ENCODE data around the gene GSG1L.

Gene GSG1L

DNA sequence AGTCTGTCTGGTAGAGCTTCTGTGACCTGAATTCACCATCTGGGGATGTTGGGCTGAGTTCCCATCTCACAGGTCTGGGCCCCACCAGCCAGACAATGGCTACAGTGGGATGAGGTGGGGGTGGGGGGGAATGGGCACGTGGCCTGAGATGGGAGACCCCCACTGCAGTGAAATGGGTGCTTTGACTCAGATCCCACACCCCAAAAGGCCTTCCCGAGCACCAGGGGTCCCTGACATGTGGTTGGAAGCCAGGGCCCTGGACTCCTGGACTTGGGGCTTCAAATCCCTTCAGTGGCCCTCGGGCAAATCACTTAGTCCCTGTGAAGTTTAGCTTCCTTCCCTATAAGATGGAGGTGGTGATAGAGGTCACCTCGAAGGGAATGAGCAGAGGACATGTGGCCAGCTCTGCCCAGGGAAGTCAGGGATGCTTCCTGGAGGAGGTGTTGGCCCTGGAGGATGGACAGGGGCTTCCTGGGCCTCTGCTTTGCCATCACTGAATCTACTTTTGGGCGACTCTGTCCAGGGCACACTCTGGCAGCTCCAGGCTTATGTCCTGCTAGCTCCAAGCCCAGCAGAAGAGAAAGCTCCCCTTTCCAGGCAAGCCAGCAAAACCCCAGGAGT, 295.4 kb downstream of the GSG1L start:
- H3K36me3 ChIP-seq (replicated peaks in 1 of 2; ENCODE audit: control insufficient read depth in 2 of 2, insufficient read depth in 2 of 2, low read length in 2 of 2): peaks cover 9 to 64% of the 10 kb centered on the region in 2 donors
- H3K9me3 ChIP-seq (replicated peaks in 1 of 2; ENCODE audit: control insufficient read depth in 2 of 2, insufficient read depth in 1 of 2, low read depth in 1 of 2, low read length in 2 of 2): peaks cover 2 to 20% of the 10 kb centered on the region in 2 donors
- no peak overlapping the region for H2BK12ac ChIP-seq (ENCODE audit: low read length)
- H2BK120ac ChIP-seq (ENCODE audit: low read depth, low read length): no peak overlapping the region
- no peaks in the 10 kb centered on the region for H3K27me3 ChIP-seq (ENCODE audit: control insufficient read depth in 3 of 3, insufficient read depth in 3 of 3, low read depth in 1 of 3, low read length in 3 of 3)
- no peak overlapping the region for H2BK15ac ChIP-seq (ENCODE audit: low read length)
- WGBS, 2 donors (ENCODE audit: extremely low coverage in 2 of 2, insufficient read length in 2 of 2, insufficient replicate concordance in 1 of 2): no CpG with 5 or more reads among the region's 5 CpGs
- no peak overlapping the region for H2AFZ ChIP-seq (ENCODE audit: low read length)
- no peak overlapping the region for H3K27ac ChIP-seq (replicated peaks; ENCODE audit: low read length)
- no peak overlapping the region for H3K14ac ChIP-seq (ENCODE audit: low read length)
- H4K8ac ChIP-seq (ENCODE audit: low read depth, low read length): no peak overlapping the region
- H4K91ac ChIP-seq (ENCODE audit: low read depth, low read length, poor library complexity): no peak overlapping the region
- no peak overlapping the region for H3K18ac ChIP-seq (ENCODE audit: low read length)
- peak overlapping the region in 1 of 2 donors; percentile 45 for H3K4me3 ChIP-seq (ENCODE audit: low read length in 2 of 2)
- no peak overlapping the region for H3K9ac ChIP-seq (ENCODE audit: low read depth, low read length, poor library complexity)
- H3K23ac ChIP-seq (ENCODE audit: low read depth, low read length, poor library complexity): no peak overlapping the region
- no peaks in the 10 kb centered on the region for H3K79me1 ChIP-seq (ENCODE audit: low read depth, low read length)
- H3K4me1 ChIP-seq (ENCODE audit: control insufficient read depth in 2 of 2, insufficient read depth in 1 of 2, low read depth in 1 of 2, low read length in 2 of 2): no peaks in the 10 kb centered on the region
- no peak overlapping the region for H2AK5ac ChIP-seq (ENCODE audit: low read depth, low read length)
- no peak overlapping the region for H3K4ac ChIP-seq (ENCODE audit: low read length)
- H2BK5ac ChIP-seq (ENCODE audit: low read length): no peak overlapping the region
- no peak for DNase-seq (ENCODE audit: low spot score)
- no peak overlapping the region for H3K4me2 ChIP-seq (ENCODE audit: insufficient read depth, low read length, poor library complexity, severe bottlenecking)

DNA sequence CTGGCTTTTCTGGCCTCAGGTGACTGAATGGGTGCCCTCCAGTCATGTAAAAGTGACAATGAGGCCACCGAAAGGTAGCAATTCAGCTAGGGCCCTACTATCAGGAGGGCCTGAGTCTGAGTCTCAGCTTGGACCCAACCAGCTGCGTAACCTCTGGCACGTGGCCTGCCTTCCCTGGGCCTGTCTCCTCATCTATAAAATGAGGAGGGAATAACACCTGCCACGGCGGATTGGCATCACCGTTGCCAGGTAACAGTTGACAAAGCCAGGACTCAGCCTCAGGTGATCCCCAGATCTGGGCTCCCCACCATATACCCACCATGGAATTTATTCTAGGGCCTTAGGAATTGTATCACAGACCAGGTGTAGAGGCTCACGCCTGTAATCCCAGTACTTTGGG, 296.4 kb downstream of the GSG1L start:
- H3K14ac ChIP-seq (ENCODE audit: low read length): no peak overlapping the region

DNA sequence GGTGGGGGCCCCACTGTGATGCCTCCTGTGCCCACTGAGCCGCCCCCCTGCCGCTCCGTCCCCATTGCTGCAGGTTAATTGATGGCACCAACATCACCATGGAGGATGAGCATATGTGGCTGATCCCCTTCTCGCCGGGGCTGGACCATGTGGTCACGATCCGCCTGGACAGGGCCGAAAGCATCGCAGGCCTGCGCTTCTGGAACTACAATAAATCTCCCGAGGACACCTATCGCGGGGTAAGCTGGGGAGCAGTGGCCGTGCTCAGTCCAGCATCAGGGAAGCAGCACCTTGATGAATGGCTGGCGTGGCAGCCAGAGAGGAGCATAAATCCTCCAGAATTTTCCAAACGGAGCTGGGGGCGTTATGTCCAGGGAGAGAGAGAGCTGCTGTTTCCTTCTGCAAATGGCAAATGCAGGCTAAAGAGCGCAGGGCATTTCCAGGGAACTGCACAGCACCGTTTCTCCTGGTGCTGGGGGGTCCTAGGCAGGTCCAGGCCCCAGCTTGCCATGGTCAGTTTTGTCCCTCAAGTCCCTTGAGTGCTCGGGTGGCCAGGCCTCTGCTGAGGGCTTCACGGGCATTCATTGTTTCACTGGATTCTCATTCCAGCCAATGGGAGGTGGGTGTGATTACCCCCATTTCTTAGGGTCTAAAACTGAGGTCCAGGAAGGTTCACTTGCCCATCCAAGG, 297.1 kb downstream of the GSG1L start:
- Histone ChIP-seq H2AFZ (ENCODE audit: low read length) (no peak overlapping the region), H4K8ac (ENCODE audit: low read depth, low read length) (no peak overlapping the region), H2BK5ac (ENCODE audit: low read length) (no peak overlapping the region), H2BK15ac (ENCODE audit: low read length) (no peak overlapping the region), H2AK5ac (ENCODE audit: low read depth, low read length) (no peak overlapping the region), H3K4me2 (ENCODE audit: insufficient read depth, low read length, poor library complexity, severe bottlenecking) (no peak overlapping the region), H3K27me3 (ENCODE audit: control insufficient read depth in 3 of 3, insufficient read depth in 3 of 3, low read depth in 1 of 3, low read length in 3 of 3) (no peaks in the 10 kb centered on the region), H4K91ac (ENCODE audit: low read depth, low read length, poor library complexity) (no peak overlapping the region), H3K36me3 (replicated peaks in 1 of 2; ENCODE audit: control insufficient read depth in 2 of 2, insufficient read depth in 2 of 2, low read length in 2 of 2) (peaks cover 12 to 65% of the 10 kb centered on the region in 2 donors), H3K79me1 (ENCODE audit: low read depth, low read length) (no peaks in the 10 kb centered on the region), H3K14ac (ENCODE audit: low read length) (no peak overlapping the region), H3K23ac (ENCODE audit: low read depth, low read length, poor library complexity) (peak overlapping the region; percentile 40), H3K27ac (replicated peaks; ENCODE audit: low read length) (no peak overlapping the region), H3K4ac (ENCODE audit: low read length) (no peak overlapping the region), H3K9ac (ENCODE audit: low read depth, low read length, poor library complexity) (no peak overlapping the region), H3K4me3 (ENCODE audit: low read length in 2 of 2) (peak overlapping the region in 1 of 2 donors; percentile 44), H3K18ac (ENCODE audit: low read length) (no peak overlapping the region), H2BK120ac (ENCODE audit: low read depth, low read length) (no peak overlapping the region), H3K4me1 (ENCODE audit: control insufficient read depth in 2 of 2, insufficient read depth in 1 of 2, low read depth in 1 of 2, low read length in 2 of 2) (no peaks in the 10 kb centered on the region), H3K9me3 (replicated peaks in 1 of 2; ENCODE audit: control insufficient read depth in 2 of 2, insufficient read depth in 1 of 2, low read depth in 1 of 2, low read length in 2 of 2) (peaks cover 2 to 20% of the 10 kb centered on the region in 2 donors), H2BK12ac (ENCODE audit: low read length) (no peak overlapping the region)
- DNase-seq (ENCODE audit: low spot score): no peak
- WGBS, 2 donors (ENCODE audit: extremely low coverage in 2 of 2, insufficient read length in 2 of 2, insufficient replicate concordance in 1 of 2): no CpG with 5 or more reads among the region's 21 CpGs

More for the DNA sequence above, 296.4 kb downstream of the GSG1L start:
- no peaks in the 10 kb centered on the region for H3K4me1 ChIP-seq (ENCODE audit: control insufficient read depth in 2 of 2, insufficient read depth in 1 of 2, low read depth in 1 of 2, low read length in 2 of 2)
- no peak overlapping the region for H3K9ac ChIP-seq (ENCODE audit: low read depth, low read length, poor library complexity)
- no peak overlapping the region for H3K4me3 ChIP-seq (ENCODE audit: low read length in 2 of 2)
- peaks cover 9 to 66% of the 10 kb centered on the region in 2 donors for H3K36me3 ChIP-seq (replicated peaks in 1 of 2; ENCODE audit: control insufficient read depth in 2 of 2, insufficient read depth in 2 of 2, low read length in 2 of 2)
- no peak overlapping the region for H2BK15ac ChIP-seq (ENCODE audit: low read length)
- H3K79me1 ChIP-seq (ENCODE audit: low read depth, low read length): no peaks in the 10 kb centered on the region
- H3K4me2 ChIP-seq (ENCODE audit: insufficient read depth, low read length, poor library complexity, severe bottlenecking): no peak overlapping the region
- no peak overlapping the region for H3K27ac ChIP-seq (replicated peaks; ENCODE audit: low read length)
- H2AFZ ChIP-seq (ENCODE audit: low read length): no peak overlapping the region
- H3K27me3 ChIP-seq (ENCODE audit: control insufficient read depth in 3 of 3, insufficient read depth in 3 of 3, low read depth in 1 of 3, low read length in 3 of 3): no peaks in the 10 kb centered on the region
- no peak overlapping the region for H2BK12ac ChIP-seq (ENCODE audit: low read length)
- DNase-seq (ENCODE audit: low spot score): no peak
- H3K9me3 ChIP-seq (replicated peaks in 1 of 2; ENCODE audit: control insufficient read depth in 2 of 2, insufficient read depth in 1 of 2, low read depth in 1 of 2, low read length in 2 of 2): peaks cover 2 to 20% of the 10 kb centered on the region in 2 donors
- no peak overlapping the region for H4K8ac ChIP-seq (ENCODE audit: low read depth, low read length)
- WGBS, 2 donors (ENCODE audit: extremely low coverage in 2 of 2, insufficient read length in 2 of 2, insufficient replicate concordance in 1 of 2): no CpG with 5 or more reads among the region's 7 CpGs
- H3K4ac ChIP-seq (ENCODE audit: low read length): no peak overlapping the region
- H3K18ac ChIP-seq (ENCODE audit: low read length): no peak overlapping the region
- no peak overlapping the region for H3K23ac ChIP-seq (ENCODE audit: low read depth, low read length, poor library complexity)
- H2BK5ac ChIP-seq (ENCODE audit: low read length): no peak overlapping the region
- H2BK120ac ChIP-seq (ENCODE audit: low read depth, low read length): no peak overlapping the region
- H4K91ac ChIP-seq (ENCODE audit: low read depth, low read length, poor library complexity): no peak overlapping the region
- no peak overlapping the region for H2AK5ac ChIP-seq (ENCODE audit: low read depth, low read length)

DNA sequence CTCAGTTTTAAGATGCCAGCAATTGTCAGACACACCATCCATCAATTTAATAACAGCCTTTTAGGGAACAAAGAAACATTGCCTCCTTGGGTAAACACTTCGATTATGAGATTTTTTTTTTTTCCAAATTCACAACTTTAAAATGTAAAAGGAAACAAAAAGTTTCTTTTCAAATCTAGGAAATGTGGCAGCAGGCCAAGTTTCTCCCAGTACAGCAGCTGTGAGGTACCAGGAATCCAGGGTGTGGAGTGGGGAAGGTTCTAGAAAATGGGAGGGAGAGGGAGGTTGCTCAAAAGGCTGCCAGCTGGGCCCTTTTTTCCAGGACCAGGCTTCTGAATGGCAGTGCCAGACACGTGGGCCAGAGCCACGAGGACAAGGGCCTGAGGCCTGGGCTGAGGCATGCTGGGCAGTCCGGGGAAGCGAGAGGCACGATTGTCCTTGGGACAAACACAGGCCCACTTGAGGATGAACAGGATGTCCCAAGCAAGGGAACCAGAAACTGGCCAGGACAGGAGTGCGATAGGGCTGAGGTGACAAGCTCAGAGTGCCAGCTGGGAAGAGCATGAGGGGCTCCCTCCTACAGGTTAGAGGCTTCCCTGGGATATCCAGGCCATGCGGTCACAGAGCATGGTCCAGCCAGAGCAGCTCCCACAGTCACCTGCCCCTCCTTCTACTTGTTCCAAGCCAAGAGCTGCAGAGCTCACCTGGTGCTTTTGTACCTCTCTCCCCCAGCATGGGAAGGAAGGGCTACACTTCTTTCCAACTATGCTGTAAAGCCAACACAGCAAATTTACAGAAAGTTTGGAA, 298.4 kb downstream of the GSG1L start:
- Histone ChIP-seq H3K9ac (ENCODE audit: low read depth, low read length, poor library complexity) (no peak overlapping the region), H4K91ac (ENCODE audit: low read depth, low read length, poor library complexity) (no peak overlapping the region), H3K79me1 (ENCODE audit: low read depth, low read length) (no peaks in the 10 kb centered on the region), H3K23ac (ENCODE audit: low read depth, low read length, poor library complexity) (no peak overlapping the region), H3K4me1 (ENCODE audit: control insufficient read depth in 2 of 2, insufficient read depth in 1 of 2, low read depth in 1 of 2, low read length in 2 of 2) (peaks cover 0 to 4% of the 10 kb centered on the region in 2 donors), H2BK120ac (ENCODE audit: low read depth, low read length) (no peak overlapping the region), H2BK12ac (ENCODE audit: low read length) (no peak overlapping the region), H2AK5ac (ENCODE audit: low read depth, low read length) (no peak overlapping the region), H4K8ac (ENCODE audit: low read depth, low read length) (no peak overlapping the region), H2AFZ (ENCODE audit: low read length) (no peak overlapping the region), H2BK5ac (ENCODE audit: low read length) (no peak overlapping the region), H3K4ac (ENCODE audit: low read length) (no peak overlapping the region), H3K9me3 (replicated peaks in 1 of 2; ENCODE audit: control insufficient read depth in 2 of 2, insufficient read depth in 1 of 2, low read depth in 1 of 2, low read length in 2 of 2) (peaks cover 2 to 20% of the 10 kb centered on the region in 2 donors), H3K14ac (ENCODE audit: low read length) (no peak overlapping the region), H3K27ac (replicated peaks; ENCODE audit: low read length) (no peak overlapping the region), H3K36me3 (replicated peaks in 1 of 2; ENCODE audit: control insufficient read depth in 2 of 2, insufficient read depth in 2 of 2, low read length in 2 of 2) (peaks cover 12 to 58% of the 10 kb centered on the region in 2 donors), H3K27me3 (ENCODE audit: control insufficient read depth in 3 of 3, insufficient read depth in 3 of 3, low read depth in 1 of 3, low read length in 3 of 3) (no peaks in the 10 kb centered on the region), H3K4me3 (ENCODE audit: low read length in 2 of 2) (no peak overlapping the region), H2BK15ac (ENCODE audit: low read length) (no peak overlapping the region), H3K4me2 (ENCODE audit: insufficient read depth, low read length, poor library complexity, severe bottlenecking) (no peak overlapping the region), H3K18ac (ENCODE audit: low read length) (no peak overlapping the region)
- no peak for DNase-seq (ENCODE audit: low spot score)
- WGBS, 2 donors (ENCODE audit: extremely low coverage in 2 of 2, insufficient read length in 2 of 2, insufficient replicate concordance in 1 of 2): no CpG with 5 or more reads among the region's 8 CpGs
